ENCODE measurements around the gene FGGY.
A peak's percentile ranks its signal among the peaks of the same experiment; 100 is the strongest.
"Not testable (repeated sequence)": the region's sequence is repeated elsewhere in the genome, so short reads cannot be mapped to it uniquely, and the experiment has no call there.

Gene FGGY

DNA sequence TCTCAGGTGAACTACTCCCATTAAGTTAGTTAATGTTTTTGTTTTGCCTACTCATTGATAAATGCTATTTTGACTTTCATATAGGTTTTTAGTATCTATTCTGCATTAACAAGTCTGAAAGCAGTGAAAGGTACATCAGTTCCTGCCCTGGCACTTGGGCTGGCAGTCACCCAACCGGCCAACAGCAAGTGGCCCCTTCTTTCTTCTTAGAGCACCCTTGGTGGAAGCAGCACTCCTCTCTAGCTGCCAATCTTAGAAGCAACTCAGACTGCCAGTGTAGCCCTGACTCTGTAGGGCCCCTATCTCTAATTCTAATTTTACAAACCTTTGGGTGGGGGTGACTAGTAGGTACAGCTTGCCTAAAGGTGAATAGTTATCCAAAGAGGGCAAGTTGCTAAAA, 155.7 kb downstream of the FGGY start:
- FAIRE-seq = no peak

DNA sequence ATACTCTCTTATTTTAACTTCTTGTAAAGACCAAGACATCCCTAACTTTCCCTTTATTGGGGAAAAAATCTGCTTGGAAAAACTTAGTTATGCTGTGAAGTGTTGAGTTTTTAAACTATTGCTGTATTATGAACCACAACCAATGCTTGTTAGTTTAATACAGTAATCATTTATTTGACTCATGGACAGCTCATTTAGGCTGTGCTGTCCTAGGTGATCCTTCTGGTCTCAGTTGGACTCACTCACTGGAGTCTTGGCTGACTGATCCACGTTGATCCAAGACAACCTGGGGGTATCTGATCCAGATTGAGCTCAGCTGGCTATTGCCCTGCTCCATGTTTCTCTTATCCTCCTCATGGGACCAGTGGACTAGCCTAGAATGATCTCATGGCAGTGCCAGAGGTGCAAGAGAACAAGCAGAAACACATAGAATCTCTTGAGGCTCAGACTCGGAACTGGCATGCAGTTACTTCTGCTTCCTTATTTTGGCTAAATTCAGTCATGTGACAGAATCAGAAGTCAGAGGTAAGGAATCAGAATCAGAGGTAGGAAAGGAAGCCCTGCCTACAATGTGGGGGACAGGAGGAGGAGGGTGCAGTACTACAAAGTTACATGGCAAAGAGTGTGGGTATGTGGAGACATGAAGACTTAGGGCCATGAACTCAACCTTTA, 156.5 kb downstream of the FGGY start:
- FAIRE-seq = no peak

DNA sequence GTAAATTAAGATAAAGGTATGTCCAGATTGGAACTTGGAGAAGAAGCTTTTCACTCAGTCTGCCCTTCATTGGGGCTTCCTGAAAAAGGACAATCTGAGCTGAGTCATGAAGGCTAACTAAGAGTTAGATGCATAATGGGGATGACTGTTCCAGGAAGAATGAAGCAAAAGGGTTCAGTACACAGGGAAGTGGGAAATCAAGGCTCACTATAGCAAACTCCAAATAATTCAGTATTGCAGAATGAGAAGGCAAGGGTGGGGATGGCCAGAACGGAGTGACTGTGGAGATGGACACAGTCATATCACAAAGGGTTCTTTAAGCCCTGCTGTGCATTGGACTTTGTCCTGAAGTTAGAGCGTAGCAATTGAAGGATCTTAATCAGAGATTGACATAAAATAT, 158.3 kb downstream of the FGGY start:
- no peak for FAIRE-seq

DNA sequence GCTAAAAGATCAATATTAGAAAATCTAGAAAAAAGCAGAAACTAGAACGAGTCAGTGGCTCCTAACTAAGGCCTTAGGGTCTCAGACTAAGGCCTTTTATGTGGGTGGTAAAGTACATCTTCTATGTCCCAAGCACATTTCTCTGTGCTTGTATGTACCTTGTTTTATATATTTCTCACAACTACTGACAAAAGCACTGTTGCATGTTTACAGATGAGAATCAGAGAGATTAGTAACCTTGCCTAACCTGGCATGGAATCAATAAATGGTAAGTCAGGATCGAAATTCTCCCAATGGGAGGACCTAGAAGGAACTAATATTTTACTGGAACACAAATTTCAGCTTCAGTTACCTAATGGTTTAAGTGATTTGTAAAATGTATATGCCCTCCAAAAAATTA, 160.9 kb downstream of the FGGY start:
- peak; percentile 49 for FAIRE-seq

DNA sequence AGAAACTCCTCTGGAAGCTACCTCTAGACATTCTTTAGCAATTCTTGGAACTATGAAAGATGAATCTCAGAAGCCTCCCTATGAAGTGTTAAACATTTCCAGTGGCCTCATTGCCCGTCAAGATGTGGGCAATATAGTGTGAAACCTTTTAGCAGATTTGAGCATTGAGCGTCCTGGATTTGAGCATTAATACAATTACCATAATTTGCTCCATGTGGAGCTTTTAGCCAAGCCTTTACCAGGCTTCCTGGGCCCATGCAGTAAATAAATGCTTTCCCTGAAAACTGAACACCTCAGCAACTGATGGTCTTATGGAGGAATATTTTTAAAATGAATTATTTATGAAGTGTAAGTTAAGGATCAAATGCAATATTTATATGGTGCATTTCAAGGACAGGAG, 162.0 kb downstream of the FGGY start:
- FAIRE-seq = no peak

- not testable (repeated sequence) for FAIRE-seq
These were observed 166.0 kb downstream of the FGGY start for GRCh38 chr1:59462942-59463341.

DNA sequence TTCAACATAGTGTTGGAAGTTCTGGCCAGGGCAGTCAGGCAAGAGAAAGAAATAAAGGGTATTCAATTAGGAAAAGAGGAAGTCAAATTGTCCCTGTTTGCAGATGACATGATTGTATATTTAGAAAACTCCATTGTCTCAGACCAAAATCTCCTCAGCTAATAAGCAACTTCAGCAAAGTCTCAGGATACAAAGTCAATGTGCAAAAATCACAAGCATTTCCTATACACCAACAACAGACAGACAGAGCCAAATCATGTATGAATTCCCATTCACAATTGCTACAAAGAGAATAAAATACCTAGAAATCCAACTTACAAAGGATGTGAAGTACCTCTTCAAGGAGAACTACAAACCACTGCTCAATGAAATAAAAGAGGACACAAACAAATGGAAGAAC, 168.6 kb downstream of the FGGY start:
- FAIRE-seq = not testable (repeated sequence)

DNA sequence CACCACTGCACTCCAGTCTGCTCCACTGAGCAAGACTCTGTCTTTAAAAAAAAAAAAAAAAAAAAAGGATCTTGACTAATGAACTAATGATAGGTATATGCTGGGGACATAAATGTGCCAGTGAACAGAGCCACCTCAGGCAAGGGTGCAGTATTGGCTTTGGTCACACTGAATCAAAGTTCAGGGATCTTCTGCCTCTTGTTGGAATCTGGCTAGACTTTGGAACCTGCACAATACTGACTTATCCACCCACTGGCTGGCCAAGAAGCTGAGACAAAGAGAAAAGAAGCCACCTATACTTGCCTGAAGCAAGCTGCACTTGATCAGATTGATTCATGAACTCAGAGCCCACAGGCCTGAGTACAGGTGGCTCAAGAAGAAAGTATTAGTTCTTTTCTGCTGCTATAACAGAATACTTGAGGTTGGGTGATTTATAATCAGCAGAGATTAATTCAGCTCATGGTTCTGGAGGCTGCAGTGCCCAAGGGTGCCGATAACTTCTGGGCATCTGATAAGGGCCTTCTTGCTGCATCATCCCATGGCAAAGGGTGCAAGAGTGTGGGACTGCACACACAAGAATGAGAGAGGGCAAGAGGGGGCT, 172.0 kb downstream of the FGGY start:
- FAIRE-seq = no peak

GRCh38 chr1:59471991-59472570, 175.2 kb downstream of the FGGY start:
- not testable (repeated sequence) for FAIRE-seq

- FAIRE-seq = no peak
These were observed 176.9 kb downstream of the FGGY start for GRCh38 chr1:59473831-59474230.

DNA sequence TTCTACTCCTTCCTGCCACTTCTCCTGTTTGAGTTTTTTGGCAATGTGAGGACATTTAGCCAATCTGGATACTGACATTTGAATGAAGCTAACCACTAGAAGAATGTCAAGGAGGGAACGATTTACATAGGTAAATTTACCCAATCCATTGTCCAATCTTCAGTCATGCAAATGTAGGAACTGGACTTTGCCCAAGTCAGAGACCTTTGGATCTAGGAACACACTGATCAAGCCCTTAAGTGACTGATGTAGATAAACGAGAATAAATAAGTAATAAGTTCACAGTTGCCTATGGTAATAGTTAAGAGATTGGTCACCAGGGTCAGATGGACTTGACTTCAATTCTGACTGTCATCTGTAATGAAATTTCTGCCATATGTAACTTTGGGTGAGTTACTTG, 177.6 kb downstream of the FGGY start:
- FAIRE-seq = no peak

DNA sequence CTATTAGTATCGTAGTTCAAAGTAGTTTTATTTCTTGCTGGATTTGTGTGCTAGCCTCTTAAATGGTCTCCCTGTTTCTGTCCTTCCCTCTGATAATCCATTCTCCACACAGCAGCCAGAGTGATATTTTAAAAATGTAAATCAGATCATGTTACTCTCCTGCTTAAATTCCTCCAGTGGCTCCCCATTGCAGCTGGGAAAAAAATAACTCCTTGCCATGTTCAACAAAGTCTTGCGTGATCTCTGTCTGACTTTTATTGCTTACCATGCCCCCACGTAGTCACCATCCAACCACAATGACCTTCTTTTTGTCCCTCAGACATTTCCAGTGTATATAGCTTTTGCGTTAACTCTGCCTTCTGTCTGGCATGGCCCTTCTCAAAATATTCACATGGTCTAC, 178.8 kb downstream of the FGGY start:
- no peak for FAIRE-seq

DNA sequence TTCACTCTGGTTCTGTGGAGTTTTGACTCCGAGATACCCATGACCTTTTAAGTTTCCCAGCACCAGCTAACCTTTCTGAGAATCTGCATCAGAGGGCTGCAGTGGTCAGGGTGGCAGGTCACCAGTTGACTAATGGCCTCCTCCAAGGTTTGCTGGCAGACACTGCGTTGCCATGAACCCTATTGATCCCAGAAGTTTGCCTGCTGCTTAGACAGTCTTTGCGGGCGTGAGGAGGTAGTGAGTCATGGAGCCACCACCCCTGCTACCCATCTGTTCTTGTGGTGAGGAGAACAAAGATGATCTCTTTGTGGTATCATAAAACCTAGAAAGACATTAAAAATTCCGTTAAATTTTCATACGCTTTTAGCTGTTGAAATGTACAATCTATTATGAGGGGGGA, 180.4 kb downstream of the FGGY start:
- no peak for FAIRE-seq

GRCh38 chr1:59477867-59478266, 181.0 kb downstream of the FGGY start:
- no peak for FAIRE-seq

DNA sequence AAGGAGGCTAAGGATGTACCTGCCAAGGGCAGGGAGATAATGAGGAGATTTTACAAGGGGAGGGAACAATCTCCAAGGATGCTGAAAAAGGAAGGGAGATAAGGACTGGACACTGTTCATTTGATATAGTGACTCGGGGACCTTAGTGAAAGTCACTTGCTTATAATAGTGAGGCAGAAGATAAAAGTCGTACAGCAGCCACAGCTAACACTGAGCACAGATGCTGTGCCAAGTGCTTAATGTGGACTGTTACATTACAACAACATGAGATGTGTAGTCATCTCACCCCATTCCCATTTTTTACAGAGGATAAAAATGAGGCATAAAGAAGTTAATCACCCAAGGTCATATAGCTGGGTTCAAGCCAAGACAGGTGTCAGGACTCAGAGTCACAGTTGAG, 181.9 kb downstream of the FGGY start:
- no peak for FAIRE-seq

GRCh38 chr1:59480188-59480888, 183.4 kb downstream of the FGGY start:
- FAIRE-seq = no peak

- no peak for FAIRE-seq
These were observed 185.1 kb downstream of the FGGY start for GRCh38 chr1:59481881-59482505.

DNA sequence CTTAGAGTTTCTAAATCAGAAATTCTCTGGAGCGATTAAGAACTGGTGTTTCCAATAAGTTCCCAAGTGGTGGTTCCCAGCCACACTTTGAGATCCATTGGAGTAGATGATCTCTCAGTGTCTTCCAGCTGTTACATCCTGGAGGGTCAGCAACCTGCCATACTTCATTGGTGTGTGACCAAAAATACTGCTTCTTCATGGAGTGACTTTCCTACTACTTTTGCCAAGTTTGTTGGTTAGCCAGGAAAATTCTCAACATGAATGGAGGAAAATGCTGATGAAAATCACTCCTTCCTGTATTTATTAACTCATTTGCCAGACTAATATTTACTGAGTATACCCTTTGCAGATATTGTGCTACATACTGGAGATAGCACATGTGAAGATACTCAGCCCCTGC, 186.1 kb downstream of the FGGY start:
- no peak for FAIRE-seq

DNA sequence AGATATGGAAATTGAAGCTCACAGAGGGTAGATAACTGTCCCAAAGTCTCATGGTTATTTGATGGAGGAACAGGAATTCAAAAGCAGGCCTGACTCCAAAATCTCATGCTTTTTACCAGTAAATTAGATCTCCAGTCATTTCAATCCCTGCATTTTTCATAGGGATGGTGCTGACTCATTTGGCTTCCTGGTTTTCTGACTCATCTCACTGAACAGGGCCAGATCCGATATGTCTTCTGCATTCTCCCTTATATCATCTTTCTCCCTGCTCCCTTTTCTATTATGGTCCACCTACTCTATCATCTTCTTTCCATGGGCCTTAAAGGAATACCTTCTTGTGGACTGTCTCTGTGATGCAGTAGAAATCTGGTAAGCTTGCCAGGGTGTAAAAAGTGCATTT, 187.2 kb downstream of the FGGY start:
- FAIRE-seq = no peak

- no peak for FAIRE-seq
These were observed 188.3 kb downstream of the FGGY start for GRCh38 chr1:59485171-59485570.

- FAIRE-seq = no peak
These were observed 189.1 kb downstream of the FGGY start for GRCh38 chr1:59485949-59486348.

- no peak for FAIRE-seq
These were observed 189.7 kb downstream of the FGGY start for GRCh38 chr1:59486615-59487014.

DNA sequence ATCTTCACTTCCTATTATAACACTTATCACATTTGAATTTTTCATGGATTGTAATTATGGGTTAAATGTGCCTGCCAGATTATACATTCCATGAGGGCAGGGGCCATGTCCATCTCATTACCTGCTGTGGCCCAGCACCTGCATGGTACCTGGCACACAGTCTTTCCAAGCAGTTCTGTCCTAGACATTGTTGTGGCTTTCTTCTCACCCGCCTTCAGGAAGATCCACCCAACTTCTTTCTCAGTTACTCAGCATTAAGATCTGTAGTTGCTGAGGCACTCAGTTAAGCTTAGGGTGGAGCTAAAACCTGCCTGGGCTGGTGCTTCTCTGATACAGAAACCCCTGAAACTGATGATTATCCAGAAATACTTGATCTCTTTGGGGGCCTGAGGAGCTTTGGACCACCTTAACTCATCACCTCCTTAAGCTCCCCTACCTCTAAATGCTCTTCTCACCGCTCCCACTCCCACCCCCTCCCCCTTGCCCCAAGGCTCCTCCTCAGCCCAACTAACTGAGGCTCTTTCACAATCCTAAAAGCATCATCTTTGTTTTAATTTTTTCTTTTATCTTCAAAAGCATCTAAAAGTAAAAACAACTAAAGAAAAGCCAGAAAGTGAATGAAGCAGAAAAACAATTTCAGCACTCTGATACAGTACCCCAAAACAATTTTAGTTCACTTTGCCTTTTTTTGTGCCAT, 190.6 kb downstream of the FGGY start:
- no peak for FAIRE-seq
